ENCODE data around the gene HTR6. TPM values are rescaled to one million over a fixed set of nuclear protein-coding genes. Genes with fewer than 3 reads are reported as not detected.

Gene HTR6
- polyA plus RNA-seq, 1 donor from 2014 or later = not detected

DNA sequence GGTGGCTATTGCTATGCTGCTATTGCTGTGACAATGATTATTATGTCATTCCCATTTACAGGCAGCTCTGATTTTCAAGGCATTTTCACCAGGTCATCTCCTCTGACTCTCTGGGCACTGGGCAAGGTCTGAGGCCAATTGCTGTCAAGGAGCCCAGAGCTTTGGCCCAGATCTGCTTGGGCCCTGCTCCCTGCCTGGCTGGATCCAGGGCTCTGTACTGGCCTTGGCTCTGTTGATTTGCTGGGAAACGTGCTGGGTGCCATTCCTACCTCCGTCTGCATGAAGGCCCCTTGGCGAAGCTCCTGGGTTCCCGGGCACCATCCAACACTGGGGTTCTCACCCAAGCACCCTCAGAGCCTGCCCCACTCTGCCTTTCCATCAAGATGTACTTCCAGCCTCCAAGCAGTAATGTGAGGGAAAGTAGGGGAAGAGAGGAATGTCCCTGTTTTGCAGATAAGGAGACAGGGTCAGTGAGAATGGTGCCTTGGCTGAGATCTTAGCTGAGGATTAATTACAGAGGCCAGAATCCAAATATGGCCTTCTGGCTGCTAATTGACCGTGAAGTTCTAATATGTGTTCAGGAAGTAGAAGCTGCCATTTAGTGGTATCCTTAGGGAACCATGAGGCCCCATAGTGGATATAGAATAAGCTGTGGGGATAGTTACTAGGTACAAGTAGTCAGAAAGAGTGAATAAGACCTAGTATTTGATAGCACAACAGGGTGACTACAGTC is 63.9 kb downstream of the HTR6 start:
- Histone ChIP-seq H3K9ac (ENCODE audit: low read length) (no peak overlapping the region), H3K9me2 (ENCODE audit: insufficient read depth, low read length) (no peaks in the 10 kb centered on the region), H3K36me3 (ENCODE audit: insufficient read depth, low read length) (no peaks in the 10 kb centered on the region), H4K20me1 (ENCODE audit: insufficient read depth) (no peaks in the 10 kb centered on the region), H3K4me2 (ENCODE audit: low read length) (no peak overlapping the region), H3K27ac (ENCODE audit: low read length) (no peak overlapping the region), H3K9me3 (ENCODE audit: low read length) (no peaks in the 10 kb centered on the region), H3K27me3 (ENCODE audit: insufficient read depth, low read depth, low read length) (no peaks in the 10 kb centered on the region), H3F3A (ENCODE audit: insufficient read depth, low read length, poor library complexity, severe bottlenecking) (no peaks in the 10 kb centered on the region), H2AFZ (ENCODE audit: low read depth, low read length) (no peak overlapping the region), H3K79me2 (replicated peaks; ENCODE audit: insufficient read depth, low read length) (no peaks in the 10 kb centered on the region), H3K4me3 (ENCODE audit: low read length) (no peak overlapping the region)
- TF ChIP-seq, protein P1, sequence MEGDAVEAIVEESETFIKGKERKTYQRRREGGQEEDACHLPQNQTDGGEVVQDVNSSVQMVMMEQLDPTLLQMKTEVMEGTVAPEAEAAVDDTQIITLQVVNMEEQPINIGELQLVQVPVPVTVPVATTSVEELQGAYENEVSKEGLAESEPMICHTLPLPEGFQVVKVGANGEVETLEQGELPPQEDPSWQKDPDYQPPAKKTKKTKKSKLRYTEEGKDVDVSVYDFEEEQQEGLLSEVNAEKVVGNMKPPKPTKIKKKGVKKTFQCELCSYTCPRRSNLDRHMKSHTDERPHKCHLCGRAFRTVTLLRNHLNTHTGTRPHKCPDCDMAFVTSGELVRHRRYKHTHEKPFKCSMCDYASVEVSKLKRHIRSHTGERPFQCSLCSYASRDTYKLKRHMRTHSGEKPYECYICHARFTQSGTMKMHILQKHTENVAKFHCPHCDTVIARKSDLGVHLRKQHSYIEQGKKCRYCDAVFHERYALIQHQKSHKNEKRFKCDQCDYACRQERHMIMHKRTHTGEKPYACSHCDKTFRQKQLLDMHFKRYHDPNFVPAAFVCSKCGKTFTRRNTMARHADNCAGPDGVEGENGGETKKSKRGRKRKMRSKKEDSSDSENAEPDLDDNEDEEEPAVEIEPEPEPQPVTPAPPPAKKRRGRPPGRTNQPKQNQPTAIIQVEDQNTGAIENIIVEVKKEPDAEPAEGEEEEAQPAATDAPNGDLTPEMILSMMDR (IDR thresholded peaks at IDR 0.05; ENCODE audit: poor library complexity, severe bottlenecking) = no peak
- TF ChIP-seq EP300 (conservative IDR thresholded peaks at IDR 0.05; ENCODE audit: poor library complexity, severe bottlenecking) = no peak
- TF ChIP-seq TAF1 (IDR thresholded peaks at IDR 0.05; ENCODE audit: low read depth) = no peak
- no peak for TF ChIP-seq EZH2 (IDR thresholded peaks at IDR 0.05; ENCODE audit: borderline replicate concordance, insufficient read depth, low read length, poor library complexity, severe bottlenecking)
- no peak for TF ChIP-seq RAD21 (conservative IDR thresholded peaks at IDR 0.05)
- no peak for TF ChIP-seq SMC3 (conservative IDR thresholded peaks at IDR 0.05; ENCODE audit: poor library complexity)
- TF ChIP-seq MXI1 (conservative IDR thresholded peaks at IDR 0.05; ENCODE audit: poor library complexity, severe bottlenecking) = no peak
- no peak for TF ChIP-seq POLR2AphosphoS5 (IDR thresholded peaks at IDR 0.05)
- TF ChIP-seq, protein P2, sequence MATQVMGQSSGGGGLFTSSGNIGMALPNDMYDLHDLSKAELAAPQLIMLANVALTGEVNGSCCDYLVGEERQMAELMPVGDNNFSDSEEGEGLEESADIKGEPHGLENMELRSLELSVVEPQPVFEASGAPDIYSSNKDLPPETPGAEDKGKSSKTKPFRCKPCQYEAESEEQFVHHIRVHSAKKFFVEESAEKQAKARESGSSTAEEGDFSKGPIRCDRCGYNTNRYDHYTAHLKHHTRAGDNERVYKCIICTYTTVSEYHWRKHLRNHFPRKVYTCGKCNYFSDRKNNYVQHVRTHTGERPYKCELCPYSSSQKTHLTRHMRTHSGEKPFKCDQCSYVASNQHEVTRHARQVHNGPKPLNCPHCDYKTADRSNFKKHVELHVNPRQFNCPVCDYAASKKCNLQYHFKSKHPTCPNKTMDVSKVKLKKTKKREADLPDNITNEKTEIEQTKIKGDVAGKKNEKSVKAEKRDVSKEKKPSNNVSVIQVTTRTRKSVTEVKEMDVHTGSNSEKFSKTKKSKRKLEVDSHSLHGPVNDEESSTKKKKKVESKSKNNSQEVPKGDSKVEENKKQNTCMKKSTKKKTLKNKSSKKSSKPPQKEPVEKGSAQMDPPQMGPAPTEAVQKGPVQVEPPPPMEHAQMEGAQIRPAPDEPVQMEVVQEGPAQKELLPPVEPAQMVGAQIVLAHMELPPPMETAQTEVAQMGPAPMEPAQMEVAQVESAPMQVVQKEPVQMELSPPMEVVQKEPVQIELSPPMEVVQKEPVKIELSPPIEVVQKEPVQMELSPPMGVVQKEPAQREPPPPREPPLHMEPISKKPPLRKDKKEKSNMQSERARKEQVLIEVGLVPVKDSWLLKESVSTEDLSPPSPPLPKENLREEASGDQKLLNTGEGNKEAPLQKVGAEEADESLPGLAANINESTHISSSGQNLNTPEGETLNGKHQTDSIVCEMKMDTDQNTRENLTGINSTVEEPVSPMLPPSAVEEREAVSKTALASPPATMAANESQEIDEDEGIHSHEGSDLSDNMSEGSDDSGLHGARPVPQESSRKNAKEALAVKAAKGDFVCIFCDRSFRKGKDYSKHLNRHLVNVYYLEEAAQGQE (IDR thresholded peaks at IDR 0.05; ENCODE audit: borderline replicate concordance) = no peak

DNA sequence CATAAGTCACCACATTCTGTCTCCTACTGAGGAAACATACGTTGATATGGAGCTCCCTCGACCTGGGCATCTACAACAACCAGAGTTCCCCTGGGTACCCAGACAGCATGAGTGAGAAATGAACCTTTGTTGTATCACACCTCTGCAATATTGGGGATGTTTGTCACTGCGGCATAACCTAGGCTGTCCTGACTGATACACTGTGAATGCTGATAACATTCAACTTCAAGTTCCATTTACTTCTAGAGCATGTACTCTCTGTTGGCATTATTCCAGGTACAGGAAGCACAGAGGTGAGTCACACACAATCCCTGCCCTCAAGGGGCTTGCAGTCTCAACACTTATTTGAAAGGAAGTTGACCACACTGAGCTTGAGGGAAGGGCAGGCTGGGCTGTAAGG is 65.6 kb downstream of the HTR6 start:
- no peaks in the 10 kb centered on the region for H3K9me3 ChIP-seq (ENCODE audit: low read length)
- no peaks in the 10 kb centered on the region for H3K27me3 ChIP-seq (ENCODE audit: insufficient read depth, low read depth, low read length)
- H3K27ac ChIP-seq (ENCODE audit: low read length) = no peak overlapping the region
- H3K9ac ChIP-seq (ENCODE audit: low read length) = no peak overlapping the region
- H3K79me2 ChIP-seq (replicated peaks; ENCODE audit: insufficient read depth, low read length) = no peaks in the 10 kb centered on the region
- no peak overlapping the region for H2AFZ ChIP-seq (ENCODE audit: low read depth, low read length)
- no peak overlapping the region for H3K4me3 ChIP-seq (ENCODE audit: low read length)
- H3K36me3 ChIP-seq (ENCODE audit: insufficient read depth, low read length) = no peaks in the 10 kb centered on the region
- no peaks in the 10 kb centered on the region for H3K9me2 ChIP-seq (ENCODE audit: insufficient read depth, low read length)
- no peaks in the 10 kb centered on the region for H4K20me1 ChIP-seq (ENCODE audit: insufficient read depth)
- no peaks in the 10 kb centered on the region for H3F3A ChIP-seq (ENCODE audit: insufficient read depth, low read length, poor library complexity, severe bottlenecking)
- H3K4me2 ChIP-seq (ENCODE audit: low read length) = no peak overlapping the region
- TF ChIP-seq MXI1 (conservative IDR thresholded peaks at IDR 0.05; ENCODE audit: poor library complexity, severe bottlenecking) (no peak), RAD21 (conservative IDR thresholded peaks at IDR 0.05) (no peak), SMC3 (conservative IDR thresholded peaks at IDR 0.05; ENCODE audit: poor library complexity) (no peak)
- TF ChIP-seq, protein P2 (IDR thresholded peaks at IDR 0.05; ENCODE audit: borderline replicate concordance) = no peak

Data from neural cell (in vitro differentiated cells).